ENCODE measurements around the gene RTP5. TPM values are rescaled to one million over a fixed set of nuclear protein-coding genes. Genes with fewer than 3 reads are reported as not detected.

Gene RTP5
- polyA plus RNA-seq, 1 experiment, result not detected

- POLR2A ChIA-PET, result no interaction called here
- CTCF ChIA-PET, result no interaction called here
- no peak for TF ChIP-seq CTCF (IDR thresholded peaks at IDR 0.05; ENCODE audit: insufficient read depth, low read depth, low read length)
- no peak for DNase-seq (ENCODE audit: low read depth)
- Histone ChIP-seq H3K36me3 (ENCODE audit: control insufficient read depth, insufficient read depth, low read length) (no peaks in the 10 kb centered on the region), H3K27me3 (ENCODE audit: control insufficient read depth, insufficient read depth, low read length) (0 out of 2 replicates have a peak, but pooled peaks cover 2% of the 10 kb centered on the region), H3K4me3 (ENCODE audit: low read depth, low read length) (no peak overlapping the region)
Measured at GRCh38 chr2:241908686-241909420, 39.3 kb downstream of the RTP5 start.

GRCh38 chr2:241909769-241910168 is 40.2 kb downstream of the RTP5 start:
- Histone ChIP-seq H3K4me3 (ENCODE audit: low read depth, low read length) (no peak overlapping the region), H3K36me3 (ENCODE audit: control insufficient read depth, insufficient read depth, low read length) (no peaks in the 10 kb centered on the region), H3K27me3 (ENCODE audit: control insufficient read depth, insufficient read depth, low read length) (0 out of 2 replicates have a peak, but pooled peaks cover 2% of the 10 kb centered on the region)
- TF ChIP-seq CTCF (IDR thresholded peaks at IDR 0.05; ENCODE audit: insufficient read depth, low read depth, low read length), result no peak
- no peak for DNase-seq (ENCODE audit: low read depth)
- ChIA-PET POLR2A (no interaction called here), CTCF (no interaction called here)

GRCh38 chr2:241910604-241911520 is 41.3 kb downstream of the RTP5 start:
- DNase-seq (ENCODE audit: low read depth), result no peak
- TF ChIP-seq CTCF (IDR thresholded peaks at IDR 0.05; ENCODE audit: insufficient read depth, low read depth, low read length), result no peak
- CTCF ChIA-PET, result no interaction called here

GRCh38 chr2:241911551-241911950 is 42.0 kb downstream of the RTP5 start:
- DNase-seq (ENCODE audit: low read depth), result no peak
- 0 out of 2 replicates have a peak, but pooled peaks cover 2% of the 10 kb centered on the region for H3K27me3 ChIP-seq (ENCODE audit: control insufficient read depth, insufficient read depth, low read length)
- H3K36me3 ChIP-seq (ENCODE audit: control insufficient read depth, insufficient read depth, low read length), result no peaks in the 10 kb centered on the region
- CTCF ChIA-PET, result no interaction called here
- POLR2A ChIA-PET, result no interaction called here
- no peak for TF ChIP-seq CTCF (IDR thresholded peaks at IDR 0.05; ENCODE audit: insufficient read depth, low read depth, low read length)
- no peak overlapping the region for H3K4me3 ChIP-seq (ENCODE audit: low read depth, low read length)

More at GRCh38 chr2:241910604-241911520, 41.3 kb downstream of the RTP5 start:
- Histone ChIP-seq H3K27me3 (ENCODE audit: control insufficient read depth, insufficient read depth, low read length) (0 out of 2 replicates have a peak, but pooled peaks cover 2% of the 10 kb centered on the region), H3K4me3 (ENCODE audit: low read depth, low read length) (no peak overlapping the region), H3K36me3 (ENCODE audit: control insufficient read depth, insufficient read depth, low read length) (no peaks in the 10 kb centered on the region)
- POLR2A ChIA-PET, result no interaction called here

GRCh38 chr2:241912021-241912555 is 42.6 kb downstream of the RTP5 start:
- ChIA-PET POLR2A (no interaction called here), CTCF (no interaction called here)
- DNase-seq (ENCODE audit: low read depth), result no peak
- no peak for TF ChIP-seq CTCF (IDR thresholded peaks at IDR 0.05; ENCODE audit: insufficient read depth, low read depth, low read length)
- H3K36me3 ChIP-seq (ENCODE audit: control insufficient read depth, insufficient read depth, low read length), result no peaks in the 10 kb centered on the region
- no peak overlapping the region for H3K4me3 ChIP-seq (ENCODE audit: low read depth, low read length)
- 0 out of 2 replicates have a peak, but pooled peaks cover 2% of the 10 kb centered on the region for H3K27me3 ChIP-seq (ENCODE audit: control insufficient read depth, insufficient read depth, low read length)
